Measurements from ENCODE around the gene TC2N.

GRCh38 chr14:91883753-91884152 lies 16.4 kb upstream of the TC2N start:
- TF ChIP-seq CTCF (IDR thresholded peaks at IDR 0.05; ENCODE audit: poor library complexity, severe bottlenecking), result no peak
- TF ChIP-seq SMC3 (conservative IDR thresholded peaks at IDR 0.05; ENCODE audit: poor library complexity), result no peak
- no peak for TF ChIP-seq MXI1 (conservative IDR thresholded peaks at IDR 0.05; ENCODE audit: poor library complexity, severe bottlenecking)
- TF ChIP-seq REST (IDR thresholded peaks at IDR 0.05; ENCODE audit: borderline replicate concordance), result no peak
- no peak for TF ChIP-seq TAF1 (IDR thresholded peaks at IDR 0.05; ENCODE audit: low read depth)

Data from neural cell (in vitro differentiated cells).